Activated gamma-delta T cell treated with anti-CD3 and anti-CD28 coated beads, Interleukin-2, amount 50 U/mL, for 16 hours (primary cell): ENCODE results near the gene SMARCAD1.

Experiments used
- DNase-seq: peaks from one replicate; pipeline ENCODE4 v3.0.0-alpha.2; 2020; ENCODE audit warnings: low read depth

The SMARCAD1 gene

GRCh38 chr4:94228493-94229216 is 21.0 kb downstream of the SMARCAD1 start:
- DNase-seq: no peak

DNA sequence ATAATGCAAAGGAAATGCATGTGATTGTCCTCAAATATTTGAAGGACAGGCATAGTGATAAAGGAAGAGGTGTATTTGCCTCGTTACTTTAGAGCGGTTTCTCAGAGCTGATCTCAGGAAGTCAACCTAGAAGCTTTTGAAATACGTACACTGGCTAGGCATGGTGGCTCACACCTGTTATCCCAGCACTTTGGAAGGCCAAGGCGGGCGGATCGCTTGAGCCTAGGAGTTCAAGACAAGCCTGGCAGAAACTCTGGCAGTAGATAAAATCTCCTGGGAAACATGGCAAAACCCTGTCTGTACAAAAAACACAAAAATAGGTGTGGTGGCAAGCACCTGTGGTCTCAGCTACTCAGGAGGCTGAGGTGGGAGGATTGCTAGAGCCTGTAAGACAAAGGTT is 24.9 kb downstream of the SMARCAD1 start:
- no peak for DNase-seq

- no peak for DNase-seq
Observed at GRCh38 chr4:94235825-94236224, 28.2 kb downstream of the SMARCAD1 start.

DNA sequence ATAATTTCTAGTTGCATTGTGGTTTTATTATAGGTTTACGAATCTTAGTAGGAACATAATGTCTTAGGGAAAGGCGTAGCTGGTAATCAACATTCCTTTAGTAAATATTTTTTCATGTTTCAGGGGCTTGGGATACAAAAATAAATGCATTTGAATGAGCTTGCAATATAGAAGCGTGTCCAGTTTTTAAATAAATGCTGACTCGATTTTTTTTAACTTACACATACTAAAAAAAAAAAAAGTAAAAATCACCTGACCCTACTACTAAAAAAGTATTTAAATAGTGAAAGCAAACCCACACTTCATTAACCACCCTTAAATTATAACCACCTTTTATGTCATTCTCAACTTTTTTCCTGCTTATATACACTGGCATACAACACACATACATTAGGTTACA is 29.6 kb downstream of the SMARCAD1 start:
- DNase-seq: no peak

DNA sequence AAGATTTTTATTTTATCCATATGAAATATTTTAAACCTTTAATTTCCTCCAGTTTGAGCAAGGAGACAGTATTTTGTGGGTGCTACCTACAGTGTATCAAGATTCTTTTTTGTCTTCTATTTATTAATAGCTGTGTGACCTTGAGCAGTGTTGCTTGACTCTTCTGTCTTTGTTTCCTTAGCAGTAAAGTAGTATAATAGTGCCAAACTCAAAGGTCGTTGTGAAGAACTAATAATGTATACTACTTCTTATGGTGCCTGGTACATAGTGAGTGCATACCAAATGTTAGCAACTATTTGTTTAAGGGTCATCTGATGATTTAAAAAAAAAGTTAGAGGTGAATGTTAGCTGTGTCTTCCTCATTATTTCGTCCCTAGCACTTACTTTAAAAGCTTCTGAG is 30.5 kb downstream of the SMARCAD1 start:
- DNase-seq: no peak

DNA sequence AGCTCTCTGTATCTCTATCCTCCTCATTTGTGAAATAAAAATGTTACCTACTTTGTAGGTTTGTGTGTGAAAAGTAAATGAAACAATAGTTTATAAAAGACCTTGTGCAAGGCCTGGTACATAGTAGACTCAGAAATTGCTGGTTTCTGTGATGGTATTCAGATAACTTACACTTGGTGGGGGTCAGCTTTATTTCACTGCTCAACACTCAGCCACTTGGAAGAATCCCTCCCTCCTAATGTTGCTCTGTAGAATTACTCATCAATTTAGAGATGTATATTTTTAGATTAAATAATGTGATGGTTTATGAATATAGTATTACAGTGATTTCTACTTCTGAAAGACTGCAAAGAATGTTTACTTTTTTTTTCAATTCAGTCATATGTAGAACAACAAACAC is 32.7 kb downstream of the SMARCAD1 start:
- no peak for DNase-seq

GRCh38 chr4:94244087-94244828 is 36.6 kb downstream of the SMARCAD1 start:
- DNase-seq: no peak

DNA sequence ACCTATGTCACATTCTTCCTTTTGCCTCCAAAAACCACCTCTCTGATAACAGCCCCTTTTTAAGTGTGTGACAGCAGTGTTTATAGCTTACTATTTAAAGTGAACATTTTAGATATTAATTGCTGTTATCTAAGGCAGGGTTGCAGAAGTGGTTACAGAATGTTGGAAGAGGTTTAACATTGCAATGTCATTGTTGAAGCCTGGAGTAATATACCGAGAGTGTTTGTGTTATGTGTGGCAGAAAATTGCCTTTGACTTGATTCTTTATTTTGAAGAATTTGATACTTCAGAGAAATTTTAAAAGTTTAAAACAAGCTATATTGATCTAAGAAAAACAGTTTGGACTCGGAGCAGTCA is 37.1 kb downstream of the SMARCAD1 start:
- DNase-seq: no peak

DNA sequence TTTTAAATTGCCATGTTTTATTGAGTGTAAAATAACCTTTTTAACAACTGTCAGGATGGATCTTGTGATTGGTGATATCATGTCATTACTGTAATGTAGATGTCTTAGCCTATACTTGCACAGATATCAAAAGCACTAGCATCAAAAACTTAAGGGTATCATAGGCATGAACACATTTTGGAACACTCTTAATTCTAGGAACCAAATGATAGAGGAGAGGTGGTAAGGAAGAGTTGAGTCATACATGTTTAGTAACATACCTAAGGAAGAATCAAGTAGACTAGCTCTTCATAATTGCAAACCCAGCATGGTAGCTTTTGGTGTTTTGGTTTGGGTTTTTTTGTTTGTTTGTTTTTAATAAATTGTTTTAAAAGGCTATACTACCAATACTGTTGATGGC is 43.4 kb downstream of the SMARCAD1 start:
- no peak for DNase-seq

DNA sequence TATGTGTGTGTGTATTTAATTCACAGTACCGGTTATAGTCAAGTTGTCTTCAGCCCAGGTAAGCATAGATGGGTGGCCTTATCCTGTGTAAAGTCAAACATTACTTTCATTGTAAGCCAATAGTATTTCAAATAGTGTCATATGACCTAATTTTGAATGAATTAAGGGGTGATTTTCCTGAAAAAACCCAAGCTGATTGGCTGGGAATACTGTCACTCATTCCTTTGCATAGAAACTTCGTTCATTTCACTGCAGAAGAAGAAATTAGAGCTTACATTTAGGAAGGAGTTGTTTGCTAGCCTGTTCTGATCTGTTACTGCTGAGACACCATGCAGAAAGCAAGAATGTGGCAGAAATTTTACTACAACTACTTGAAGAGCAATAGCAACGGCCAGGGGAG is 45.4 kb downstream of the SMARCAD1 start:
- no peak for DNase-seq

GRCh38 chr4:94256144-94256783 is 48.6 kb downstream of the SMARCAD1 start:
- DNase-seq: no peak

GRCh38 chr4:94256828-94257227 is 49.2 kb downstream of the SMARCAD1 start:
- no peak for DNase-seq

- DNase-seq: no peak
Observed at GRCh38 chr4:94262163-94263016, 54.7 kb downstream of the SMARCAD1 start.

GRCh38 chr4:94267037-94267436 is 59.4 kb downstream of the SMARCAD1 start:
- DNase-seq: no peak

- no peak for DNase-seq
Observed at GRCh38 chr4:94271248-94271647, 63.6 kb downstream of the SMARCAD1 start.

DNA sequence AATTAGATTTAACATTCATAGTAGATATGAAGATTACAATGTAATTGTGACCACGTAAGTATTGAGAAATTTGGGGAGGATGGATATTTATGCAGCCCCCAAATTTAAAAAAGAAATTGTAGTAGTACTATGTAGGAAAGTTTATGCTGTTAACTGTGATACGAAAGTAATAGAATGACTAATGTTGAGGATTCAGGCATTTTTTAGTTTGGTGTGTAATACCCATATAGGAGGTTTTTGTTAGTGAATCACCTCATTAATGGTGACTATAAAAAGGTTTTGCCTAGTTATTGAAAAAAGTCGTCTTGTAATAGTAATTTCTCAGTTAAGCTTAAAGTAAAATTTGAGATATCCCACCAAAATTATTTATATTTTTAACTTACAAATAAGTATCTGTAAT is 67.2 kb downstream of the SMARCAD1 start:
- no peak for DNase-seq

GRCh38 chr4:94276204-94276603 is 68.5 kb downstream of the SMARCAD1 start:
- DNase-seq: no peak

GRCh38 chr4:94277534-94277933 is 69.9 kb downstream of the SMARCAD1 start:
- DNase-seq: no peak

DNA sequence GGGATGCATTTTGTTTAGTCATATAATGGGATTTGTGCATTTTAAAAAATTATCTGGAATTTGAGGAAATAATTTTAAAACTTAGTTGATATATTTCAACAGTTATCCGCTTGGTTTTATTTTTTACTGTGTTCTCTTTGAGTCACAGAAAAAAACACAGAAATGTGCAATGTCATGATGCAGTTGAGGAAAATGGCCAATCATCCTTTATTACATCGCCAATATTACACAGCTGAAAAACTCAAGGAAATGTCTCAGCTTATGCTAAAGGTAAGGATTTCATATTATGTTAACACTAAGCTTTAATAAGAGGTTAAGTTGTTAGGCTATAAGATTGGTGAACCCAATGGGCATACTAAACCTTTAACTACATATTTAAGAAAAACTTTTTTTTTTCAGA is 71.1 kb downstream of the SMARCAD1 start:
- DNase-seq: no peak

DNA sequence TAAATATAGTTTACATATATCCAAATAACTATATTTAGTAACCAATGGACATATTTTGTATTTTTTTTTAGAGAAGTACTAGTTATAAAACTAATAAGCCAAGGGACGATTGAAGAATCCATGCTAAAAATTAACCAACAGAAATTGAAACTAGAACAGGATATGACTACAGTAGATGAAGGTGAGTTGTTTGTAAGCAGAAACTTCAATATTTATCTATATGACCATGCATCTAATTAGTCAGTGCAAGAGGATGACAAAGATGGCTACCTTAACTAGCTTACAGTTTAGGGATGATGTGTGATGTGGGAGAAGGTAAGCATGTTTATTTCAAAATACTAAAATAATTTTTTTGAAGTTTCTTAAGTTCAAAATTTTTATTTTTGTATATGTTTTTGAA is 77.2 kb downstream of the SMARCAD1 start:
- no peak for DNase-seq

DNA sequence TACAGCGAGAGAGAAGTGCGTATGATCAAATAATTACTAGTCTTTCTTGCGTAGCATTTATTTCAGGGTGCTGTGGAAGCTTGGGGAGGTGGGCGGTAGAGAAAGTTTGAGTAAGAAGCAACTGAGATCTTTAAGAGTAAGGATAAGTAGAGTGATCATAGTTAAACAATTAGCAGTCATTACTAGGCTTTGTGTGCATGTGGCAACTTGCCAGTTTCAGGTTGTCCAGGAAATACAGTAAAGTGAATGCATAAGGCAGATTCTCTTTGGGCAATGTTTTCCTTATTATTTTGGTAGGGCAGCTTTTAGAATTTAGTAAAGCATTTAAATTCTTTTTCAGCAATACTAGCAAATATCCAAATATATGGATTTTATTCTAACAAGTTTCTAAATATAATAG is 78.0 kb downstream of the SMARCAD1 start:
- no peak for DNase-seq

DNA sequence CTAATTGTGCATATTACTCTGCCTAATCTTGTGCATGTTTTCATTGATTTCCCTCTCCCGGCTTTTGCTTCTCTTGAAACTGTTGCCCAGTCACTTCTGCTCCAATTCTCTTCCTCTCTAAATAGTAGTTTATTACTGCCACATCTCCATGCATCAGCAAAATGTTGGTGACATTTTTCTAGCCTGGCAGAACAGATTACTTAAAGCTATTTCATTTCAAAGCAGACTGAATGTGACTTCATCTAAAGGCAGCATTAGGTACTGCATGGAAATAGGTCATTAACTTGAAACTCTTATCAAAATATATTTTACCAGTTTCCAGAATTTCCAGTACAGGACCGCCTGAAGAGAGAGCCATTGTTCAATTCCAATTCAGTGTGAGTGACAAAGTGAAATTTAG is 82.6 kb downstream of the SMARCAD1 start:
- no peak for DNase-seq
